ENCODE measurements around the gene PTCH1. TPM values are rescaled to one million over a fixed set of nuclear protein-coding genes. Genes with fewer than 3 reads are reported as not detected.
A peak's percentile ranks its signal among the peaks of the same experiment; 100 is the strongest.

The PTCH1 gene
- total and polyA plus RNA-seq, 8 donors = 19.7 to 104 (median 84.1) TPM

DNA sequence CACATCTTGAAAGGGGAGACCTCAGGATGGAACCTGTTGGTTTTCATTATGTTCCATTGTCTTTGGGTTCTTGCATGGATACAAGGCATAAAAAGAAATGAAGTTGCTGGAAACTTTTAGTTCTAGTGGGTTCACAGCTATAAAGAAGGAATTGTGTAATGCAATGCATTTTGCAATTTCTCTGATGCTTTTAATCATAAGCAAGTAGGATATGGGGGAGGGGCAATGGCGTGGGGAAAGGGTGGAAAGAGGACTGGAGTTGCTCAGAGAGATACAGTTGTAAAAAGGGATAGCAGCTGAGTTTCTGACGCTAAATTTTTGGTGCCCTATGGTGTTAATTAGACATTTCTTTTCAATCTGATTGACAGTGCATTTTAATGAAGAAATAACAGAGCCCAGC is 110.7 kb downstream of the PTCH1 start:
- TF ChIP-seq, protein P1, sequence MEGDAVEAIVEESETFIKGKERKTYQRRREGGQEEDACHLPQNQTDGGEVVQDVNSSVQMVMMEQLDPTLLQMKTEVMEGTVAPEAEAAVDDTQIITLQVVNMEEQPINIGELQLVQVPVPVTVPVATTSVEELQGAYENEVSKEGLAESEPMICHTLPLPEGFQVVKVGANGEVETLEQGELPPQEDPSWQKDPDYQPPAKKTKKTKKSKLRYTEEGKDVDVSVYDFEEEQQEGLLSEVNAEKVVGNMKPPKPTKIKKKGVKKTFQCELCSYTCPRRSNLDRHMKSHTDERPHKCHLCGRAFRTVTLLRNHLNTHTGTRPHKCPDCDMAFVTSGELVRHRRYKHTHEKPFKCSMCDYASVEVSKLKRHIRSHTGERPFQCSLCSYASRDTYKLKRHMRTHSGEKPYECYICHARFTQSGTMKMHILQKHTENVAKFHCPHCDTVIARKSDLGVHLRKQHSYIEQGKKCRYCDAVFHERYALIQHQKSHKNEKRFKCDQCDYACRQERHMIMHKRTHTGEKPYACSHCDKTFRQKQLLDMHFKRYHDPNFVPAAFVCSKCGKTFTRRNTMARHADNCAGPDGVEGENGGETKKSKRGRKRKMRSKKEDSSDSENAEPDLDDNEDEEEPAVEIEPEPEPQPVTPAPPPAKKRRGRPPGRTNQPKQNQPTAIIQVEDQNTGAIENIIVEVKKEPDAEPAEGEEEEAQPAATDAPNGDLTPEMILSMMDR (IDR thresholded peaks at IDR 0.05) = no peak
- intact Hi-C loops (cut with DNase I) = no loop called here
- peaks cover 0 to 9% of the 10 kb centered on the region in 2 donors for H3K4me1 ChIP-seq
- H3K9me3 ChIP-seq = no peaks in the 10 kb centered on the region
- H3K36me3 ChIP-seq = no peaks in the 10 kb centered on the region
- ATAC-seq (peak; percentile 46), DNase-seq (peak in 2 of 4 donors; percentile 71 to 86)
- no peak overlapping the region for H3K4me3 ChIP-seq
- no peaks in the 10 kb centered on the region for H3K27me3 ChIP-seq
- no peak overlapping the region for H3K27ac ChIP-seq

DNA sequence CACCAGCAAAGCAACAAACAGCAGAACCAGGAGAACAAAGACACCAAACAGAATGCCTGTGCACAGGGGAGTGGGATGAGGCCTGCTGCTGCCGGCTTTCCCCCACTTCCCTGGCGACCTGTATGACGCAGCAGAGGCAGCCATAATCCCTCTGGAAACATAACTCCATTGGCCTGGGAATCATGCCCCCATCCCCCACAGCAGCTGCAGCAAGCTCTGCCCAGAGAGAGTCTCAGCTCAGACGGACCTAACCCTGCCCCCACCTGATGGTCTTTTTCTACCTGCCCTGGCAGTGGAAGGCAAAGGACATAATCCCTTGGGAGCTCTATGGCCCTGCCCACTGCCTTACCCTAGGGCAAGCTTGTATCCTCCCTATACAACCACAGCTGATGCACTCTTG is 117.5 kb downstream of the PTCH1 start:
- DNase-seq (no peak), ATAC-seq (no peak)
- intact Hi-C loops (cut with DNase I) = no loop called here

More for the DNA sequence above, 117.5 kb downstream of the PTCH1 start:
- Histone ChIP-seq H3K4me1 (no peaks in the 10 kb centered on the region), H3K27ac (no peak overlapping the region), H3K27me3 (no peaks in the 10 kb centered on the region), H3K4me3 (no peak overlapping the region), H3K9me3 (no peaks in the 10 kb centered on the region), H3K36me3 (no peaks in the 10 kb centered on the region)
- TF ChIP-seq, protein P1 (IDR thresholded peaks at IDR 0.05) = no peak

Other genes with a start within 250 kb of the PTCH1 start
- gene FANCC, start 199.3 kb downstream of the PTCH1 start, total RNA-seq = 10 to 100 TPM; 11.5 to 17.4 TPM
- gene FANCC, start 199.3 kb downstream of the PTCH1 start, polyA plus RNA-seq (ENCODE audit: insufficient read length in 6 of 6) = 10 to 100 TPM; 22.7 to 27.4 (median 26.3) TPM